ENCODE data around the gene MAP3K3.

DNA sequence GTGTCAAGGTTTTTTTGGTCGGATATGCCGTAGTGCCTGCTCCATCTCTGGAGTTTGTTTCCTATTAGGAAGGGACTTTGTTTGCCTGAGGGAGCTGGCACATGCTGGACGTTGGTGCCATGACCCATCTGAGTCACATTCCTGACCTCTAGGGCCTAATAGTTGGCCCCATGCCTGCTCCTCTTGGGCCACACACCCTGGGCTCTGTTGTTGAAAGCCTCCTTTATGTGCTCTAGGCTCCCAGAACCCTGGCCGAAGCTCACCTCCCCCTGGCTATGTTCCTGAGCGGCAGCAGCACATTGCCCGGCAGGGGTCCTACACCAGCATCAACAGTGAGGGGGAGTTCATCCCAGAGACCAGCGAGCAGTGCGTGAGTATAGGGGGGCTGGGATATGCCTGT lies 59.3 kb downstream of the MAP3K3 start:
- TF ChIP-seq POLR2AphosphoS5 (IDR thresholded peaks at IDR 0.05; ENCODE audit: low read depth, low read length) (no peak), POLR2A (IDR thresholded peaks at IDR 0.05; ENCODE audit: low read depth, low read length) (no peak)
